GM21717 (cell line): ENCODE data around the gene ZNF423.
"Not testable (repeated sequence)": the region's sequence is repeated elsewhere in the genome, so short reads cannot be mapped to it uniquely, and the experiment has no call there.

Experiments
- ATAC-seq: cut with Tn5 transposase; IDR thresholded peaks from one replicate; pipeline ENCODE4 v1.9.1; 2021; ENCODE audit warnings: mild to moderate bottlenecking, moderate library complexity; ENCODE audit not compliant: unreplicated experiment

ZNF423 gene

DNA sequence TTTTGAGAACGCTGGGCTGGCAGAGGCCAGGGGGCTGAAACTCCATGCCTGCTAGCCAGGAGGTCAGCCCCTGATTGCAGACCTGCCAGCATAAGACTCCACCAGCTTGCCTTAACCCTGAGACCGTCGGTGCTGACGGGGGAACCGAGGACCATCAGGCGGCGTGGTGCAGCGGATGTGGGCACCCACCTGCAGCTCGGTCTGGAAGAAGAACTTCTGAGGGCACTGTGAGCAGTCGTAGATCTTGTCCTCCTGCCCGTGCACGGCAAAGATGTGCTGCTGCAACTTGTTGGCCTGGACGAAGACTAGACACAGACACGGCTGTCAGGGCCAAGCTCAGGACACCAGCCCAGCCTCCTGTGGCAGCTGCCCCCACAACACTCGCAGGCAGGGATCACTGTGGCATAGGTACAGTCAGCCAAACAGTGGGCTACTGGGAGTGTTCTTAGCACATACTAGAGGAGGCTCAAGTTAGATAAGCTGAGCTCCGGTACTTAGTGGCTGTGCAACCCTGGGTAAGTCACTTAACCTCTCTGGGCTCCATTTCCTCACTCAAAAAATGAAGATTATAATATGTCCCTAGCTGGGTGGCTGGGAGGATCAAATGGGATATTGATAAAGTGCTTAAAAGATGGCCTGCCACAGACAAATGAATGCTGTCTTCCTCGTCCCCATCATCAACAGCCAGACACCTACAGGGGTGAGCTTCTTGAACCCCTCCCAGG is 332.3 kb downstream of the ZNF423 start:
- ATAC-seq, result no peak

GRCh38 chr16:49521734-49522325 is 334.1 kb downstream of the ZNF423 start:
- ATAC-seq, result no peak

- no peak for ATAC-seq
These were observed 335.3 kb downstream of the ZNF423 start for GRCh38 chr16:49520492-49521038.

DNA sequence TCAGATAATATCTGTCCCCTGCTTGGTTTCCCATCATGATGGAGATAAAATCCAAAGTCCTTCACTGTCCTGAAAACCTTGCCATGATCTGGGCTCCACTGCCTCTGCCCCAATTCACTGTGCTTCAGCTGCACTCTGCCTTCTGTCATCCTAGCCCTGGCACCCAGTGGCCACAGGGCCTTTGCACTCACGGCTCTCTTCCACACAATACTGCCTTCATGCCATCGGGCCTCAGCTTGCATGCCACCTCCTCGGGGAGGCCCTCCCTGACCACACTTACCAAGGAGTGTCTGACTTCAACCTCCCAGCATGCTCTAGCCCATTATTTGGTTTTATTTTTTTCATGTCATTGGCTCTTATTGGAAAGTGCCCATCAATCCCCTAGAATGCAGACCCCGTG is 336.2 kb downstream of the ZNF423 start:
- no peak for ATAC-seq

DNA sequence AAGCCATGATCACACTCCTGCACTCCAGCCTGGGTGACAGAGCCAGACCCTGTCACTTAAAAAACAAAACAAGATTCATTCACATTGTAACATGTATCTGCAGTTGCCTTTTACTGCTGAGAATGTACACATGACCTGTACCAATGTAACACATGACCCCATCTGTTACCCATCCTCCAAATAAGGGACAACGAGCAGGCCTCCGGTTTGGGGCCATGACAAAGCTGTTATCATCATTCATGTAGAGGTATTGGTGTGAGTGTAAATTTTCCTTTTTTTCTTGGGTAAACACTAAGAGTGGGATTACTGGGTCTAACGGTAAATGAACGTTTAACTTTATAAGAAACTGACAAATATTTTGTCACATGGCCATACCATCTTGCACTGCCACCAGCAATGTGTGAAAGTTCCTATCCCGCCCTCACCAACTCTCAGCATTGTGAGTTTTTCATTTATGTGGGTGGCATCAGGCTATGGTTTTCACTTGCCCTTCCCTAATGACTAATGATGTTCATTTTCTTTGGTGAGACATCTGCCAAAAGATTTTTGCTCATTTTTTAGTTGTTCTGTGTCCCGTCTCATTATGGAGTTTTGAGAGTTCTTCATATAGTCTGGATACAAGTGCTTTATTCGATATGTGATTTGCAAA is 336.8 kb downstream of the ZNF423 start:
- no peak for ATAC-seq

DNA sequence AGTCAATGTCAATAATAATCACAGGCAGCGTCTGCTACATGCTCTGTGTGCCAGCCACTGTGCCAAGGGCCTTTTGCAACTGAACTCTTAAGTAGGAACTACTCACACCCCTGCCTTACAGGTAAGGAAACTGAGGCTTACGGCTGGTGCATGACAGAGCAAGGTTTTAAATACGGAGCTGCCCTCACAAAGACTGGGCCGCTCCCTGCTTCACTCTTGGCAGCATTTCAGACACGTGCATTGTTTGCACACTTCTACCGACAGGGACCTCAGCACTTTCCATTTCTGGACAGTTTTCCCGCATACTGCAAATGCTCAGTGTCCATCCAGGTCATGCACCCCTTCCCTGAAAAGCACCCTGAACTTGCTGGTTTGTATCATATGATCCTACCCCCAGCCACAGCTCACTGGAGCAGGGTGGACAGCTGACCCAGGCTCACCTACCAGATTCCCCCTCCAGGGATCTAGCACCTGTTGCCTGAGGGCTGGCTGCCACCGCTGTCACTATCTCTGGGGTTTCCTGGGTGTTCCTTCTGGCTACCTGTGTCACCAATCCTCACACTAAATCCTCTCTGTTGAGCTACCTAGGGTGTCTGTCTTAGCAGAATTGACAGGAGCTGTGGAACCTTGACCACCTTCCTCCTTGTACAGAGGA is 339.4 kb downstream of the ZNF423 start:
- ATAC-seq, result no peak

DNA sequence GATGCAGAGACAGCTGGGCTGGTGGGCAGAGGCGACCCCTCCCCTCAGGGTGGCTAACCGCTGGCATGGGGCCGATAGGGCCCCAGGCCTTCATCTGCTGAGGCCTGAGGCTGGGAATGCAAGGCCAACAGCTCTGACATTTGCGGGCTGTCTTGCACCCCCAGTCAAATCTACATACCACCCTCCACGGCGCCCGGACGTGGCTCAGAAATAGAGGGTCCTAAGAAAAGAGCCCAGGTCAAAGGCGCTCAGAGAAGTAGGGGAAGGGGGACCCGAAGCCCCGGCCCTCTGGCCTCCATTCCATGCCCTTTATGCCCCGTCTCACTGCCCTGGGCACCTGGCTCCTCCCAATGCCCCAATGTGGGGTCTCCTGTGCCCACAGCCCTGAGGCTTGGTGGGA is 340.1 kb downstream of the ZNF423 start:
- ATAC-seq, result no peak

- ATAC-seq, result no peak
These were observed 340.8 kb downstream of the ZNF423 start for GRCh38 chr16:49515016-49515565.

- ATAC-seq, result no peak
These were observed 341.6 kb downstream of the ZNF423 start for GRCh38 chr16:49514073-49514980.

DNA sequence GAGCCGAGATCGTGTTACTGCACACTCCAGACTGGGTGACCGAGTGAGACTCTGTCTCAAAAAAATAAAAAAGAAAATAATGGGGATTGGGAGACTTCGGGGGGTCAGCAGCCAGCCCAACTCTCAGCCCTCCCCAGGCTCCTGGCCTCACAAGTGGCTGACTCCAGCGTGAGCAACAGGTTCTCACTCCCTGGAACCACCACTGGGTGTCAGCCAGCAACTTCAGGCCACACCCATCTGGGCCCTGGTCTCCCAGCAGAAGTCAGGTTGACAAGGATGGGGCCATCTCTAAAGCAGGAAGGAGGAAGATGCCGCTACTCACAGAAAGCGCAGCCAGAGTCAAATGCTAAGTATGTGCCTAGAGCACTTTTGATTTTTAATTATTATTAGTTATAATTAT is 342.9 kb downstream of the ZNF423 start:
- ATAC-seq, result no peak

- no peak for ATAC-seq
These were observed 345.1 kb downstream of the ZNF423 start for GRCh38 chr16:49510654-49511305.

- no peak for ATAC-seq
These were observed 345.8 kb downstream of the ZNF423 start for GRCh38 chr16:49510141-49510540.

DNA sequence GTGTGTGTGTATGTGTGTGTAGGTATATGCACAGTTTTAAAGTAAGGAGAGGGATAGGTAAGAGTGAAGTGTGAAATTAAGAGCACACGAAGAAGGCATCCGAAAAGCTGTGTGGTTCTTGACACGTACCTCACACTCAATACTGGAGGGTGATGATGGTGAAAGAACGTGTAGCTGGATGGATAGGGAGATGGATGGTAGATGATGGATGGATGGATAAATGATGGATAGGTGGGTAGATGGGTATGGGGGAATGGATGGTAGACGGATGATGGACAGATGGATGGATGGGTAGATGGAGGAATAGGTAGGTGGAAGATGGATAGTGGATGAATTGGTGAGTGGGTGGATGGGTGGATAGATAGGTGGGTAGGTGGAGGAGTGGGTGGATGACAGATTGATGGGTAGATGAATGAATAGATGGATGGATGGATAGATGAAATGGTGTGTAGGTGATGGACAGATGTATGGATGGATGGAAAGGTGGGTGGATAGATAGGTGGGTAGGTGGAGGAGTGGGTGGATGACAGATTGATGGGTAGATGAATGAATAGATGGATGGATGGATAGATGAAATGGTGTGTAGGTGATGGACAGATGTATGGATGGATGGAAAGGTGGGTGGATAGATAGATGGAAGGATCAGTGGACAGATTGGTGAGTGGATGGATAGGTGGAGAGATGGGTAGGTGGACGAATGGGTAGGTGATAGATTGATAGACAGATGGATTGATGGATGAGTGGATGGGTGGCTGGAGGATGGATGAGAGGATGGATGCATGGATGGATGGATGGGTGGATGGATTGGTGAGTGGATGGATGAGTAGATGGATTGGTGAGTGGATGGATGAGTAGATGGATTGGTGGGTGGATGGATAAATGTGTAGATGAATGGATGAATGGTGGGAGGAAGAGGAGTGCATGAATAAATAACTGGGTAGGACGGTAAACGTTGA is 349.6 kb downstream of the ZNF423 start:
- not testable (repeated sequence) for ATAC-seq

- ATAC-seq, result no peak
These were observed 350.4 kb downstream of the ZNF423 start for GRCh38 chr16:49505556-49505955.

DNA sequence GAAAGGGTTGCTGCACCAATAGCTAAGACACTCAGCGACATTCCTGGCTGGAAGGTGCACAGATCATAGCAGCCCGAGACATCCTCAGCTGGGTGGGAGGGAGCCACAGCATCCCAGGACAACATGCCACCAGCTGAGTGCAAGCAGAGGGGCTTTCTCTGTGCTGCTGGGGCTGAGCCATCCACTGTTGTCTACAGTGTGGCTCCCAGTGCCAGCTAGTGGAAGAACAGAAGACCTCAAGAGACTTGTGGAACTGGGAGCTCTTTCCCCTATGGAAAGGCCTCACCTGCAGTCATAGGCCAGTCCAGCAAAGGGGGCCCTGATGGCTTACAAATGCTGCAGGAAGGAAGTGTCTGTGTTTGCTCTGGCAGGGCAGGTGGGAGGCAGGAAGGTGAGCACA is 351.3 kb downstream of the ZNF423 start:
- no peak for ATAC-seq

- no peak for ATAC-seq
These were observed 351.9 kb downstream of the ZNF423 start for GRCh38 chr16:49504023-49504364.

GRCh38 chr16:49503256-49504022 is 352.5 kb downstream of the ZNF423 start:
- ATAC-seq, result no peak
